K562 (cell line): ENCODE data around the gene HGS. TPM values are rescaled to one million over a fixed set of nuclear protein-coding genes. Genes with fewer than 3 reads are reported as not detected.

Source experiments
- ATAC-seq: fragments of 200-7000 bp; cut with Tn5 transposase; 3 replicates; pipeline ENCODE4 v1.9.1; 2020; ENCODE audit warnings: moderate library complexity
- BruUV-seq: library from RNA; stranded (reverse); fragments of 400-500 nt; replicated peaks from 2 replicates; lab custom pipeline; 2021; lab: Mats Ljungman, UMichigan
- CTCF ChIA-PET: fragments of 300-600 bp; formaldehyde crosslinking; extraction: SDS; loops from one replicate; lab custom pipeline; 2021; ENCODE audit warnings: low intra/inter-chr PET ratio; lab: Yijun Ruan, JAX
- POLR2A ChIA-PET: fragments of 300-600, 350-650 bp; sonication (Branson Sonifier 250); formaldehyde crosslinking; extraction: SDS; loops from one replicate; lab custom pipeline; 2021; ENCODE audit warnings: antibody characterized with exemption, inconsistent platforms; lab: Yijun Ruan, JAX
- DNase-seq, 4 experiments: peaks; one replicate each; pipeline versions ENCODE4 v3.0.0 to v3.0.0-alpha.2; 2011 to 2018; ENCODE audit warnings: low spot score in 3 of 4, mixed read lengths in 3 of 4; ENCODE audit errors: extremely low read depth in 1 of 4
- FAIRE-seq: peaks from 2 replicates; lab custom pipeline; 2011; peaks lifted over from hg19 to GRCh38; lab: Jason Lieb, UNC
- H2AFZ ChIP-seq: 2 replicates; pipeline ENCODE4 v1.6.0; 2011; ENCODE audit warnings: low read depth, low read length, control low read depth, inconsistent platforms
- H3K27ac ChIP-seq: fragments of 200-600 bp; 3 replicates; pipeline ENCODE4 v1.8.0; 2011; ENCODE audit warnings: low read depth, mild to moderate bottlenecking, control low read depth, inconsistent platforms, low read length, moderate library complexity, mixed read lengths; ENCODE audit errors: extremely low read depth
- H3K27me3 ChIP-seq, 2 experiments: fragments of 300-600 bp in 1 of 2; 2 replicates in 1 of 2; 3 replicates in 1 of 2; pipeline versions ENCODE4 v1.6.0 to v1.8.0; 2011; ENCODE audit warnings: inconsistent platforms in 2 of 2, low read length in 2 of 2, mild to moderate bottlenecking in 1 of 2, mixed read lengths in 1 of 2, moderate library complexity in 1 of 2; ENCODE audit not compliant: control insufficient read depth in 2 of 2, insufficient read depth in 2 of 2
- H3K36me3 ChIP-seq: fragments of 300-600 bp; 3 replicates; pipeline ENCODE4 v1.8.0; 2011; ENCODE audit warnings: mild to moderate bottlenecking, low read length, inconsistent platforms; ENCODE audit not compliant: control insufficient read depth, insufficient read depth
- H3K4me1 ChIP-seq, 2 experiments: fragments of 200-600 bp in 1 of 2; replicated peaks in 1 of 2; 2 replicates in 1 of 2; 3 replicates in 1 of 2; pipeline versions ENCODE4 v1.5.1 to v1.8.0; 2011; ENCODE audit warnings: inconsistent platforms in 2 of 2, low read length in 2 of 2, mild to moderate bottlenecking in 1 of 2, mixed read lengths in 1 of 2, moderate library complexity in 1 of 2; ENCODE audit not compliant: control insufficient read depth in 2 of 2, insufficient read depth in 2 of 2
- H3K4me2 ChIP-seq: 2 replicates; pipeline ENCODE4 v1.6.1; 2011; ENCODE audit warnings: low read length, control low read depth, inconsistent platforms, mixed read lengths; ENCODE audit not compliant: insufficient read depth
- H3K4me3 ChIP-seq: fragments of 200-600 bp; sonication (generic), shearing (Covaris generic); 2 replicates; pipeline ENCODE4 v1.5.1; 2016; ENCODE audit warnings: control low read depth, inconsistent platforms
- H3K79me2 ChIP-seq: fragments of 200-600 bp; 3 replicates; pipeline ENCODE4 v1.8.0; 2011; ENCODE audit warnings: low read length, inconsistent platforms; ENCODE audit not compliant: control insufficient read depth, insufficient read depth
- H3K9ac ChIP-seq, 2 experiments: 2 replicates each; pipeline versions ENCODE4 v1.6.0 to v1.6.1; 2011; ENCODE audit warnings: low read depth in 2 of 2, low read length in 2 of 2, control low read depth in 1 of 2, inconsistent platforms in 1 of 2, mild to moderate bottlenecking in 1 of 2, mixed read lengths in 1 of 2; ENCODE audit not compliant: insufficient read depth in 1 of 2
- H3K9me1 ChIP-seq: one replicate; pipeline ENCODE4 v1.6.0; 2011; ENCODE audit warnings: inconsistent platforms, mild to moderate bottlenecking, low read length, moderate library complexity; ENCODE audit not compliant: control insufficient read depth, insufficient read depth
- H3K9me3 ChIP-seq: replicated peaks from 2 replicates; pipeline ENCODE4 v1.5.1; 2011; ENCODE audit warnings: low read depth, low read length, inconsistent platforms; ENCODE audit not compliant: control insufficient read depth, insufficient read depth
- H4K20me1 ChIP-seq: replicated peaks from 2 replicates; pipeline ENCODE4 v1.6.1; 2011; ENCODE audit warnings: low read length, inconsistent platforms, mixed read lengths; ENCODE audit not compliant: control insufficient read depth, insufficient read depth
- KDM5B ChIP-seq: fragments of 200-600 bp; sonication (generic); IDR thresholded peaks from 2 replicates; pipeline ENCODE4 v1.6.1; 2012; ENCODE audit warnings: low read depth, mild to moderate bottlenecking, moderate library complexity, low read length, control low read depth, inconsistent platforms; ENCODE audit not compliant: insufficient replicate concordance
- ZBTB33 ChIP-seq: sonication (generic); formaldehyde crosslinking; IDR thresholded peaks from 2 replicates; pipeline ENCODE4 v1.8.1; 2023; ENCODE audit warnings: mild to moderate bottlenecking, missing genetic modification reagents
- WGBS: fragments of 100-300 bp; shearing (Covaris generic); methylation state at CpG from one replicate; pipeline ENCODE4 v1.1.6; 2016; ENCODE audit warnings: low coverage, mixed read lengths; ENCODE audit not compliant: insufficient coverage; ENCODE audit errors: missing lambda C conversion rate; 5-methylcytosine and 5-hydroxymethylcytosine counted together
- in situ Hi-C: fragments of 300-500 bp; cut with MboI; formaldehyde crosslinking; loops from 4 replicates; pipeline ENCODE4 v1.15.0; 2018; ENCODE audit warnings: inconsistent platforms, mixed read lengths
- intact Hi-C: fragments of 100-400 bp; cut with micrococcal nuclease; formaldehyde crosslinking; loops from 2 replicates; pipeline ENCODE4 v1.14.2; 2022
- polyA plus RNA-seq, 8 experiments: library from polyadenylated mRNA; depleted of rRNA in 4 of 8; stranded (reverse) in 5 of 8; unstranded in 3 of 8; fragments of >200 nt; fragmentation: Nextera tagmentation in 2 of 8; fragmentation: Illumina TruSeq in 1 of 8; extraction: Ambion mirVana in 2 of 8; extraction: Trizol in 1 of 8; gene quantifications; 2 replicates each; pipeline versions ENCODE4 v1.2.1 to v1.2.3, GENCODE V29; 2011 to 2014; ENCODE audit warnings: inconsistent platforms in 1 of 8, missing spikeins in 1 of 8
- total RNA-seq, 7 experiments: library from RNA; depleted of rRNA in 6 of 7; stranded (reverse); fragments of >200 nt in 6 of 7; fragmentation: Illumina TruSeq in 2 of 7; extraction: Trizol in 2 of 7; gene quantifications; 2 replicates each; pipeline versions ENCODE4 v1.2.1 to v1.2.3, GENCODE V29; 2011 to 2021; ENCODE audit warnings: low replicate concordance in 1 of 7

Gene HGS
- total and polyA plus RNA-seq, 9 of the 15 experiments (the other 6 are each of a cell fraction or from before 2014, with no cell fraction given): 3.9 to 176 (median 77.1) TPM

GRCh38 chr17:81648013-81648706 lies 35.7 kb upstream of the HGS start:
- peaks cover 6% of the 10 kb centered on the region for H3K9me3 ChIP-seq
- in situ Hi-C loops: no loop called here
- H3K27me3 ChIP-seq: no peaks in the 10 kb centered on the region
- no peak overlapping the region for H3K4me3 ChIP-seq
- ATAC-seq: no peak
- no peak overlapping the region for H3K4me2 ChIP-seq
- intact Hi-C loops: no loop called here
- CTCF ChIA-PET: no interaction called here
- H3K4me1 ChIP-seq: peaks cover 20 to 72% of the 10 kb centered on the region in 2 experiments; a peak in 4 of 5 replicates
- no TSS peak for BruUV-seq
- peak in 1 of 4 experiments; percentile 3 for DNase-seq
- POLR2A ChIA-PET: interaction anchor here (1.0 to 1.7 kb wide), 2 partner anchors 10 to 136 kb away, joined by 3 to 4 read pairs; partner anchors contain the start of gene ACTG1
- no peaks in the 10 kb centered on the region for H3K9me1 ChIP-seq
- H2AFZ ChIP-seq: no peak overlapping the region
- no peaks in the 10 kb centered on the region for H3K36me3 ChIP-seq
- H3K9ac ChIP-seq: no peak overlapping the region
- H4K20me1 ChIP-seq: no peaks in the 10 kb centered on the region
- 97% methylated on average over 41 of the region's 78 CpGs for WGBS
- FAIRE-seq: no peak
- H3K27ac ChIP-seq: no peak overlapping the region
- TF ChIP-seq KDM5B (no peak), ZBTB33 (CRISPR knock-in tag) (0 out of 2 replicates have a peak, but pooled peaks have one; percentile 25)
- H3K79me2 ChIP-seq: no peaks in the 10 kb centered on the region
